SK-N-SH treated with all-trans-retinoic acid at 6 μM for 48 hours (cell line): ENCODE results near the gene SYNJ1.
A peak's percentile ranks its signal among the peaks of the same experiment; 100 is the strongest.

ENCODE experiments used
- ATAC-seq: fragments of 200-7000 bp; cut with Tn5 transposase; 3 replicates; pipeline ENCODE4 v1.9.1; 2020; ENCODE audit warnings: mild to moderate bottlenecking, moderate library complexity
- ARNTL ChIP-seq: fragments of 450-650 bp; formaldehyde crosslinking; IDR thresholded peaks from 2 replicates; pipeline ENCODE4 v1.5.0; 2020; ENCODE audit warnings: low read depth, mild to moderate bottlenecking, moderate library complexity, borderline replicate concordance
- BACH2 ChIP-seq: fragments of 250-450 bp; sonication (Bioruptor Pico); IDR thresholded peaks from 2 replicates; pipeline ENCODE4 v1.9.0; 2021; ENCODE audit warnings: mild to moderate bottlenecking, borderline replicate concordance
- CREB5 ChIP-seq: fragments of 250-450 bp; sonication (Bioruptor Pico); IDR thresholded peaks from 2 replicates; pipeline ENCODE4 v1.5.1; 2020; ENCODE audit warnings: low read depth, mild to moderate bottlenecking, moderate library complexity
- CSDC2 ChIP-seq: fragments of 250-450 bp; sonication (Bioruptor Pico); IDR thresholded peaks from 2 replicates; pipeline ENCODE4 v1.5.0; 2020; ENCODE audit warnings: mild to moderate bottlenecking, moderate library complexity
- ESRRG ChIP-seq: fragments of 250-450 bp; sonication (Bioruptor Pico); IDR thresholded peaks from 2 replicates; pipeline ENCODE4 v1.6.1; 2021; ENCODE audit warnings: mild to moderate bottlenecking
- GLIS3 ChIP-seq: fragments of 250-450 bp; sonication (Bioruptor Pico); IDR thresholded peaks from 2 replicates; pipeline ENCODE4 v1.5.0; 2020; ENCODE audit warnings: mild to moderate bottlenecking, moderate library complexity
- ISL1 ChIP-seq: fragments of 250-450 bp; sonication (Bioruptor Pico); IDR thresholded peaks from 2 replicates; pipeline ENCODE4 v2.1.2; 2022; ENCODE audit warnings: mild to moderate bottlenecking, moderate library complexity
- OSR1 ChIP-seq: fragments of 250-450 bp; sonication (Bioruptor Pico); IDR thresholded peaks from 2 replicates; pipeline ENCODE4 v1.8.0; 2022; ENCODE audit warnings: moderate library complexity, mild to moderate bottlenecking, inconsistent platforms
- PATZ1 ChIP-seq: fragments of 250-450 bp; sonication (Bioruptor Pico); IDR thresholded peaks from 2 replicates; pipeline ENCODE4 v1.8.0; 2020; ENCODE audit warnings: mild to moderate bottlenecking, moderate library complexity, borderline replicate concordance
- PPARA ChIP-seq: fragments of 250-450 bp; sonication (Bioruptor Pico); IDR thresholded peaks from 2 replicates; pipeline ENCODE4 v1.5.0; 2020; ENCODE audit warnings: mild to moderate bottlenecking, borderline replicate concordance
- RARB ChIP-seq: fragments of 250-450 bp; sonication (Bioruptor Pico); IDR thresholded peaks from 2 replicates; pipeline ENCODE4 v1.8.0; 2021; ENCODE audit warnings: mild to moderate bottlenecking, moderate library complexity
- TCF4 ChIP-seq: fragments of 250-450 bp; sonication (Bioruptor Pico); IDR thresholded peaks from 2 replicates; pipeline ENCODE4 v1.8.0; 2021; ENCODE audit warnings: mild to moderate bottlenecking, moderate library complexity, borderline replicate concordance
- TOX ChIP-seq: fragments of 250-450 bp; sonication (Bioruptor Pico); IDR thresholded peaks from 2 replicates; pipeline ENCODE4 v1.8.0; 2021; ENCODE audit warnings: mild to moderate bottlenecking, moderate library complexity, borderline replicate concordance
- TSHZ2 ChIP-seq: fragments of 250-450 bp; sonication (Bioruptor Pico); IDR thresholded peaks from 2 replicates; pipeline ENCODE4 v1.5.0; 2020; ENCODE audit warnings: mild to moderate bottlenecking, moderate library complexity
- ZC3H10 ChIP-seq: fragments of 250-450 bp; sonication (Bioruptor Pico); IDR thresholded peaks from 2 replicates; pipeline ENCODE4 v1.5.1; 2021; ENCODE audit warnings: mild to moderate bottlenecking, moderate library complexity
- ZFP3 ChIP-seq: fragments of 250-450 bp; sonication (Bioruptor Pico); IDR thresholded peaks from 2 replicates; pipeline ENCODE4 v1.5.0; 2020; ENCODE audit warnings: mild to moderate bottlenecking, moderate library complexity
- ZFP30 ChIP-seq: fragments of 450-650 bp; formaldehyde crosslinking; IDR thresholded peaks from 2 replicates; pipeline ENCODE4 v1.5.0; 2022; ENCODE audit warnings: mild to moderate bottlenecking, moderate library complexity
- ZNF565 ChIP-seq: fragments of 450-650 bp; formaldehyde crosslinking; conservative IDR thresholded peaks from 2 replicates; pipeline ENCODE4 v1.5.0; 2020; ENCODE audit warnings: low read depth, mild to moderate bottlenecking, moderate library complexity
- ZNF70 ChIP-seq: fragments of 450-650 bp; formaldehyde crosslinking; IDR thresholded peaks from 2 replicates; pipeline ENCODE4 v1.5.0; 2020; ENCODE audit warnings: mild to moderate bottlenecking, moderate library complexity
- ZNF8 ChIP-seq: fragments of 450-650 bp; formaldehyde crosslinking; IDR thresholded peaks from 2 replicates; pipeline ENCODE4 v1.5.0; 2020; ENCODE audit warnings: mild to moderate bottlenecking, moderate library complexity
- TF ChIP-seq, protein P1 (sequence below): fragments of 250-450 bp; sonication (Bioruptor Pico); IDR thresholded peaks from 2 replicates; pipeline ENCODE4 v1.5.1; 2021; ENCODE audit warnings: mild to moderate bottlenecking, moderate library complexity
- TF ChIP-seq, protein P2 (sequence below): fragments of 250-450 bp; sonication (Bioruptor Pico); IDR thresholded peaks from 2 replicates; pipeline ENCODE4 v1.8.0; 2021; ENCODE audit warnings: low read depth, mild to moderate bottlenecking, moderate library complexity, borderline replicate concordance

Gene SYNJ1

DNA sequence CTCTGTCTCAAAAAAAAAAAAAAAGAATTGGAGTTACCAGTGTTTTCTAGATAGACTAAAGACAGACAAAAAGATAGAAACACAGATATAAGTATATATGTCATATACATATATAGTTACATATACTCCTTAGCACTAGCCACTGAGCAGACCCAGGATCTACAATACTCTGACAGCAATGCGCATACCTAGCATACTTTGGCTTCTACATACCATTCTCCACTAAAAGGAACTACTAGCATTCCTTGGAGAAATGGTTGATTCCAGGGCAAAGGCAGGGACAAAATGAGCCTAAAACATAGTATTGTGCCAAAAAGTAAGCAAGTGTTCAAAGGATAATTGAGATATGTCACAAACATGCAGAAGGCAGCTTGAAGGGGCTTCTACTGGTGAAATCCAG is 22.7 kb downstream of the SYNJ1 start:
- no peak for TF ChIP-seq TSHZ2 (CRISPR knock-in tag)
- TF ChIP-seq GLIS3, result no peak
- TF ChIP-seq ZNF565 (CRISPR knock-in tag), result no peak
- no peak for TF ChIP-seq TCF4 (CRISPR knock-in tag)
- TF ChIP-seq OSR1, result no peak
- TF ChIP-seq, protein P1, sequence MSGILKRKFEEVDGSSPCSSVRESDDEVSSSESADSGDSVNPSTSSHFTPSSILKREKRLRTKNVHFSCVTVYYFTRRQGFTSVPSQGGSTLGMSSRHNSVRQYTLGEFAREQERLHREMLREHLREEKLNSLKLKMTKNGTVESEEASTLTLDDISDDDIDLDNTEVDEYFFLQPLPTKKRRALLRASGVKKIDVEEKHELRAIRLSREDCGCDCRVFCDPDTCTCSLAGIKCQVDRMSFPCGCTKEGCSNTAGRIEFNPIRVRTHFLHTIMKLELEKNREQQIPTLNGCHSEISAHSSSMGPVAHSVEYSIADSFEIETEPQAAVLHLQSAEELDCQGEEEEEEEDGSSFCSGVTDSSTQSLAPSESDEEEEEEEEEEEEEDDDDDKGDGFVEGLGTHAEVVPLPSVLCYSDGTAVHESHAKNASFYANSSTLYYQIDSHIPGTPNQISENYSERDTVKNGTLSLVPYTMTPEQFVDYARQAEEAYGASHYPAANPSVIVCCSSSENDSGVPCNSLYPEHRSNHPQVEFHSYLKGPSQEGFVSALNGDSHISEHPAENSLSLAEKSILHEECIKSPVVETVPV, result no peak
- no peak for TF ChIP-seq TOX (CRISPR knock-in tag)
- TF ChIP-seq CSDC2 (CRISPR knock-in tag), result no peak
- no peak for TF ChIP-seq RARB (CRISPR knock-in tag)
- no peak for TF ChIP-seq ARNTL (CRISPR knock-in tag)
- peak; percentile 89 for ATAC-seq

GRCh38 chr21:32702702-32703101 is 25.1 kb downstream of the SYNJ1 start:
- ATAC-seq, result peak; percentile 77
- TF ChIP-seq OSR1 (no peak), ZFP3 (CRISPR knock-in tag) (0 out of 2 replicates have a peak, but pooled peaks have one; percentile 18)

- ATAC-seq, result no peak
- TF ChIP-seq PPARA (CRISPR knock-in tag) (no peak), ZNF8 (CRISPR knock-in tag) (no peak), ESRRG (no peak), ISL1 (CRISPR knock-in tag) (no peak), TSHZ2 (CRISPR knock-in tag) (no peak), ZFP30 (no peak), BACH2 (CRISPR knock-in tag) (no peak), ZFP3 (CRISPR knock-in tag) (no peak), PATZ1 (no peak), CSDC2 (CRISPR knock-in tag) (no peak), ZNF565 (CRISPR knock-in tag) (no peak), ZNF70 (CRISPR knock-in tag) (no peak), RARB (CRISPR knock-in tag) (no peak), GLIS3 (no peak), ZC3H10 (CRISPR knock-in tag) (no peak), ARNTL (CRISPR knock-in tag) (no peak), TCF4 (CRISPR knock-in tag) (no peak), TOX (CRISPR knock-in tag) (no peak), CREB5 (no peak)
- TF ChIP-seq, protein P2, sequence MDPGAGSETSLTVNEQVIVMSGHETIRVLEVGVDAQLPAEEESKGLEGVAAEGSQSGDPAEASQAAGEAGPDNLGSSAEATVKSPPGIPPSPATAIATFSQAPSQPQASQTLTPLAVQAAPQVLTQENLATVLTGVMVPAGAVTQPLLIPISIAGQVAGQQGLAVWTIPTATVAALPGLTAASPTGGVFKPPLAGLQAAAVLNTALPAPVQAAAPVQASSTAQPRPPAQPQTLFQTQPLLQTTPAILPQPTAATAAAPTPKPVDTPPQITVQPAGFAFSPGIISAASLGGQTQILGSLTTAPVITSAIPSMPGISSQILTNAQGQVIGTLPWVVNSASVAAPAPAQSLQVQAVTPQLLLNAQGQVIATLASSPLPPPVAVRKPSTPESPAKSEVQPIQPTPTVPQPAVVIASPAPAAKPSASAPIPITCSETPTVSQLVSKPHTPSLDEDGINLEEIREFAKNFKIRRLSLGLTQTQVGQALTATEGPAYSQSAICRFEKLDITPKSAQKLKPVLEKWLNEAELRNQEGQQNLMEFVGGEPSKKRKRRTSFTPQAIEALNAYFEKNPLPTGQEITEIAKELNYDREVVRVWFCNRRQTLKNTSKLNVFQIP (CRISPR knock-in tag), result no peak
- TF ChIP-seq, all 23 proteins: peak for 0
Observed at GRCh38 chr21:32698971-32699693, 28.7 kb downstream of the SYNJ1 start.
